A549 treated with Hydrocortisone at 1 μM for 4 hours (cell line): ENCODE results near the gene SNX6. TPM values are rescaled to one million over a fixed set of nuclear protein-coding genes. Genes with fewer than 3 reads are reported as not detected.

Experiments
- total RNA-seq: library from RNA; stranded (reverse); fragments of 200-300 nt; extraction: Qiagen RNA extraction; gene quantifications from 5 replicates; pipeline ENCODE4 v1.2.3, GENCODE V29; 2022

The SNX6 gene
- total RNA-seq = 62.7 to 108 TPM (median 74.0 TPM) in 5 replicates

GRCh38 chr14:34629657-34630529, at the start of gene SNX6:
Gene SNX6, minus strand, starts transcription at chr14:34630148. Its CDS starts 32 bp downstream, at chr14:34630116.

GRCh38 chr14:34539407-34540180, 90.4 kb downstream of the SNX6 start, which contains the start of gene EAPP:
Gene EAPP, minus strand, starts transcription at chr14:34539701. Its CDS starts 73 bp downstream, at chr14:34539628.

Other genes starting within 250 kb of the SNX6 start
- gene SPTSSA, start 167.9 kb downstream of the SNX6 start, total RNA-seq = 26.9 to 42.1 TPM (median 31.2 TPM) in 5 replicates
- gene EAPP, start 90.4 kb downstream of the SNX6 start, total RNA-seq = 37.9 to 48.3 TPM (median 43.1 TPM) in 5 replicates
- 98.3 to 121 TPM (median 116 TPM) in 5 replicates for gene CFL2, start 84.4 kb upstream of the SNX6 start, total RNA-seq
- gene BAZ1A, start 245.2 kb upstream of the SNX6 start, total RNA-seq = 21.4 to 36.4 TPM (median 23.6 TPM) in 5 replicates